ENCODE data around the gene BCAS1.

- no peak for TF ChIP-seq POLR2A (IDR thresholded peaks at IDR 0.05; ENCODE audit: low read depth, low read length)
- no peak for TF ChIP-seq POLR2AphosphoS5 (IDR thresholded peaks at IDR 0.05; ENCODE audit: low read depth, low read length)
- TF ChIP-seq TAF1 (IDR thresholded peaks at IDR 0.05; ENCODE audit: borderline replicate concordance, low read depth, low read length), result no peak
Measured at GRCh38 chr20:53967527-53967926, 102.9 kb downstream of the BCAS1 start.

Measured in GM12892 (cell line).